Vagina (tissue), 2 donors: ENCODE results near the gene ELMOD1.

Source experiments
- CTCF ChIP-seq, 3 experiments: fragments of 450-650 bp in 2 of 3; fragments of 200-600 bp in 1 of 3; sonication (generic) in 1 of 3; IDR thresholded peaks; one replicate each; pipeline ENCODE4 v1.5.1; 2017 to 2019; ENCODE audit warnings: antibody characterized with exemption in 3 of 3, mild to moderate bottlenecking in 2 of 3, moderate library complexity in 2 of 3
- POLR2A ChIP-seq, 2 donors: fragments of 450-650 bp; IDR thresholded peaks; one replicate each; pipeline ENCODE4 v1.6.1; 2017; ENCODE audit warnings: antibody characterized with exemption in 2 of 2, mild to moderate bottlenecking in 2 of 2, moderate library complexity in 2 of 2

GRCh38 chr11:107631043-107631442 lies 40.1 kb downstream of the ELMOD1 start:
- TF ChIP-seq POLR2A (IDR thresholded peaks at IDR 0.05) = no peak
- no peak for TF ChIP-seq CTCF (IDR thresholded peaks at IDR 0.05)
